HG03460 (cell line): ENCODE results near the gene KLHL24.
"Not testable (repeated sequence)": the region's sequence is repeated elsewhere in the genome, so short reads cannot be mapped to it uniquely, and the experiment has no call there.

Experiments used
- ATAC-seq: cut with Tn5 transposase; IDR thresholded peaks from one replicate; pipeline ENCODE4 v1.9.1; 2021; ENCODE audit not compliant: unreplicated experiment

Gene KLHL24

GRCh38 chr3:183632725-183633124 is 2.7 kb upstream of the KLHL24 start:
- ATAC-seq, result not testable (repeated sequence)

GRCh38 chr3:183634707-183635106 is 716 bp upstream of the KLHL24 start:
- ATAC-seq, result no peak

GRCh38 chr3:183635107-183635430 is 354 bp upstream of the KLHL24 start:
- no peak for ATAC-seq

- ATAC-seq, result peak; percentile 80
Measured at GRCh38 chr3:183636221-183637105, 1.0 kb downstream of the KLHL24 start.

GRCh38 chr3:183637106-183637486 is 1.7 kb downstream of the KLHL24 start:
- ATAC-seq, result no peak

GRCh38 chr3:183637633-183638032 is 2.2 kb downstream of the KLHL24 start:
- not testable (repeated sequence) for ATAC-seq

GRCh38 chr3:183638101-183638852 is 2.9 kb downstream of the KLHL24 start:
- ATAC-seq, result no peak

- not testable (repeated sequence) for ATAC-seq
Measured at GRCh38 chr3:183640635-183641034, 5.2 kb downstream of the KLHL24 start.

GRCh38 chr3:183641882-183642281 is 6.5 kb downstream of the KLHL24 start:
- ATAC-seq, result no peak

GRCh38 chr3:183644244-183644643 is 8.8 kb downstream of the KLHL24 start:
- no peak for ATAC-seq

- ATAC-seq, result no peak
Measured at GRCh38 chr3:183645254-183645653, 9.8 kb downstream of the KLHL24 start.

GRCh38 chr3:183650554-183650953 is 15.1 kb downstream of the KLHL24 start:
- no peak for ATAC-seq

GRCh38 chr3:183653209-183654064 is 18.0 kb downstream of the KLHL24 start:
- ATAC-seq, result no peak

- ATAC-seq, result no peak
Measured at GRCh38 chr3:183654727-183655126, 19.3 kb downstream of the KLHL24 start.

GRCh38 chr3:183662099-183662498 is 26.7 kb downstream of the KLHL24 start:
- no peak for ATAC-seq

GRCh38 chr3:183664913-183665381 is 29.5 kb downstream of the KLHL24 start:
- no peak for ATAC-seq

GRCh38 chr3:183680061-183680460 is 44.6 kb downstream of the KLHL24 start:
- ATAC-seq, result no peak

GRCh38 chr3:183687705-183688104 is 52.3 kb downstream of the KLHL24 start:
- ATAC-seq, result no peak

- ATAC-seq, result no peak
Measured at GRCh38 chr3:183688874-183689273, 53.5 kb downstream of the KLHL24 start.

- ATAC-seq, result not testable (repeated sequence)
Measured at GRCh38 chr3:183689621-183690020, 54.2 kb downstream of the KLHL24 start.

GRCh38 chr3:183690402-183690995 is 55.1 kb downstream of the KLHL24 start:
- ATAC-seq, result no peak
